ENCODE data around the gene RAI1. TPM values are rescaled to one million over a fixed set of nuclear protein-coding genes. Genes with fewer than 3 reads are reported as not detected.

Gene RAI1
- total RNA-seq, 2 donors from 2014 or later: 15.8 to 31.0 TPM

- Mint-ChIP-seq H3K27me3 (no peaks in the 10 kb centered on the region), H3K9me3 (no peaks in the 10 kb centered on the region), H3K36me3 (no peaks in the 10 kb centered on the region), H3K4me3 (peak overlapping the region; percentile 70), H3K27ac (peak overlapping the region; percentile 92 to 98), H3K4me1 (ENCODE audit: low read depth in 2 of 2) (peaks cover 33 to 40% of the 10 kb centered on the region in 2 donors)
- DNase-seq (ENCODE audit: low spot score): no peak
- no peak for ATAC-seq
These were observed 11.3 kb downstream of the RAI1 start for GRCh38 chr17:17692353-17693252.

GRCh38 chr17:17693253-17694168 is 12.3 kb downstream of the RAI1 start:
- peaks cover 36 to 43% of the 10 kb centered on the region in 2 donors for H3K4me1 Mint-ChIP-seq (ENCODE audit: low read depth in 2 of 2)
- DNase-seq (ENCODE audit: low spot score): no peak
- H3K36me3 Mint-ChIP-seq: no peaks in the 10 kb centered on the region

DNA sequence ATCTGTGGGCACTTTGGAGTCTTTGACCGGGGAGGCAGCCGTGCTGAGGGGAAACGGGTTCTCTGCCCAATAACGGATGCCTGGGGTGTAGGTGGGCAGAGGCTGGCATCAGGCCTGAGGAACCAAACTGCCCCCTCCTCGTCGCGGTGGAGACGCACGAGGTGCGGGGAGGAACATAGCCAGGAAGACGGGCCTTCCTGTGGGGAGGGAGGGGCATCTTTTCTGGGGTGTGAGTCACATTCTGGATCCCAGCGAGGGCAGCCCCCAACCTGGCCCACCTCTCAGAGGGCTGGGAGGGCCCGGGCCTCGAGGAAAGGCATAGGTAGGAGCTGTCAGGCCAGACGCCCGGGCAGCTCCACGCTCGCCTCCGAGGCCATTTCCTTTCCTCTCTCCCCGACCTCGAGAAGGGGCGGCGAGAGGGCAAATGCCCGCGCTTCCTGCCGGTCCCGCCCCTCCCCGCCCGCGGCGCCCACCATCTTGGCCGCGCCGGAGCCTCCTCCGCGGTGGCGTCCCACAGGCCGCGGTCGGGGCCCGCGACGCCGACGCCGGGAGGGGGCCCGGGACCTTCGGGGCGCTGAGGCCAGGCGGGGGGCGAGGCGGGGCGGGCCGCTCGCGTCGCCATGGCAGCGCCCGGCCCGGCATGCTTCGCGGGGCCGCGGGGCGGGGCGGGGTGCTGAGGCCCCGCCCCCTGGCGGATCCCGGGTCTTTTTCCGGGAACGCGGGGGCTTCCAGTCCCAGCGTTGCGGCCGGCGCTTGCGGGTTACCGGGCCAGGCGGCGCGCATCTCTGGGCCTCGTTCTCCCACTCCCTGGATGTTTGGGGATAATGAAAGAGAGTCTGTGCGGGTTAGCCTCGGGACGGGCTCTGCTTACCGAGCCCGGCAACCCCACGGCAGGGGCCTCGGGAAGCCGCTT is 13.2 kb downstream of the RAI1 start:
- H3K4me1 Mint-ChIP-seq (ENCODE audit: low read depth in 2 of 2): peaks cover 36 to 46% of the 10 kb centered on the region in 2 donors
- DNase-seq (ENCODE audit: low spot score) (peak; percentile 83), ATAC-seq (peak; percentile 88 to 91)
- H3K4me3 Mint-ChIP-seq: peak overlapping the region; percentile 91
- H3K9me3 Mint-ChIP-seq: no peaks in the 10 kb centered on the region
- peak overlapping the region; percentile 92 to 98 for H3K27ac Mint-ChIP-seq
- H3K36me3 Mint-ChIP-seq: no peaks in the 10 kb centered on the region
- H3K27me3 Mint-ChIP-seq: no peaks in the 10 kb centered on the region

More at GRCh38 chr17:17693253-17694168, 12.3 kb downstream of the RAI1 start:
- no peak for ATAC-seq
- peak overlapping the region; percentile 92 to 98 for H3K27ac Mint-ChIP-seq
- H3K27me3 Mint-ChIP-seq: no peaks in the 10 kb centered on the region
- H3K4me3 Mint-ChIP-seq: peak overlapping the region; percentile 70
- no peaks in the 10 kb centered on the region for H3K9me3 Mint-ChIP-seq

- Mint-ChIP-seq H3K36me3 (no peaks in the 10 kb centered on the region), H3K27me3 (no peaks in the 10 kb centered on the region), H3K9me3 (no peaks in the 10 kb centered on the region), H3K27ac (peak overlapping the region; percentile 92 to 98), H3K4me1 (ENCODE audit: low read depth in 2 of 2) (peaks cover 29 to 42% of the 10 kb centered on the region in 2 donors), H3K4me3 (peak overlapping the region; percentile 91)
- DNase-seq (ENCODE audit: low spot score) (no peak), ATAC-seq (no peak)
These were observed 14.8 kb downstream of the RAI1 start for GRCh38 chr17:17696085-17696484.

- no peaks in the 10 kb centered on the region for H3K9me3 Mint-ChIP-seq
- H3K4me3 Mint-ChIP-seq: no peak overlapping the region
- H3K27ac Mint-ChIP-seq: peak overlapping the region in 1 of 2 donors; percentile 98
- no peaks in the 10 kb centered on the region for H3K27me3 Mint-ChIP-seq
- ATAC-seq: no peak
- H3K36me3 Mint-ChIP-seq: no peaks in the 10 kb centered on the region
- DNase-seq (ENCODE audit: low spot score): no peak
- peaks cover 24 to 40% of the 10 kb centered on the region in 2 donors for H3K4me1 Mint-ChIP-seq (ENCODE audit: low read depth in 2 of 2)
These were observed 15.8 kb downstream of the RAI1 start for GRCh38 chr17:17696882-17697633.

GRCh38 chr17:17698371-17698770 is 17.1 kb downstream of the RAI1 start:
- no peaks in the 10 kb centered on the region for H3K36me3 Mint-ChIP-seq

GRCh38 chr17:17698869-17699351 is 17.7 kb downstream of the RAI1 start:
- DNase-seq (ENCODE audit: low spot score) (no peak), ATAC-seq (no peak)
- Mint-ChIP-seq H3K27me3 (no peaks in the 10 kb centered on the region), H3K9me3 (no peaks in the 10 kb centered on the region), H3K27ac (peak overlapping the region in 1 of 2 donors; percentile 73), H3K4me3 (no peak overlapping the region), H3K4me1 (ENCODE audit: low read depth in 2 of 2) (peaks cover 22 to 39% of the 10 kb centered on the region in 2 donors), H3K36me3 (no peaks in the 10 kb centered on the region)

More at GRCh38 chr17:17698371-17698770, 17.1 kb downstream of the RAI1 start:
- no peak for ATAC-seq
- Mint-ChIP-seq H3K4me3 (no peak overlapping the region), H3K27ac (peak overlapping the region in 1 of 2 donors; percentile 73), H3K9me3 (no peaks in the 10 kb centered on the region), H3K27me3 (no peaks in the 10 kb centered on the region), H3K4me1 (ENCODE audit: low read depth in 2 of 2) (peaks cover 24 to 38% of the 10 kb centered on the region in 2 donors)
- no peak for DNase-seq (ENCODE audit: low spot score)

GRCh38 chr17:17699491-17699890 is 18.2 kb downstream of the RAI1 start:
- Mint-ChIP-seq H3K4me3 (no peak overlapping the region), H3K4me1 (ENCODE audit: low read depth in 2 of 2) (peaks cover 18 to 37% of the 10 kb centered on the region in 2 donors), H3K36me3 (no peaks in the 10 kb centered on the region), H3K9me3 (no peaks in the 10 kb centered on the region), H3K27me3 (no peaks in the 10 kb centered on the region), H3K27ac (no peak overlapping the region)
- DNase-seq (ENCODE audit: low spot score) (no peak), ATAC-seq (no peak)

- no peaks in the 10 kb centered on the region for H3K27me3 Mint-ChIP-seq
- H3K9me3 Mint-ChIP-seq: no peaks in the 10 kb centered on the region
- peaks cover 15 to 36% of the 10 kb centered on the region in 2 donors for H3K4me1 Mint-ChIP-seq (ENCODE audit: low read depth in 2 of 2)
- H3K36me3 Mint-ChIP-seq: no peaks in the 10 kb centered on the region
- DNase-seq (ENCODE audit: low spot score) (no peak), ATAC-seq (no peak)
- no peak overlapping the region for H3K4me3 Mint-ChIP-seq
- H3K27ac Mint-ChIP-seq: peak overlapping the region in 1 of 2 donors; percentile 71
These were observed 19.2 kb downstream of the RAI1 start for GRCh38 chr17:17700251-17700969.

DNA sequence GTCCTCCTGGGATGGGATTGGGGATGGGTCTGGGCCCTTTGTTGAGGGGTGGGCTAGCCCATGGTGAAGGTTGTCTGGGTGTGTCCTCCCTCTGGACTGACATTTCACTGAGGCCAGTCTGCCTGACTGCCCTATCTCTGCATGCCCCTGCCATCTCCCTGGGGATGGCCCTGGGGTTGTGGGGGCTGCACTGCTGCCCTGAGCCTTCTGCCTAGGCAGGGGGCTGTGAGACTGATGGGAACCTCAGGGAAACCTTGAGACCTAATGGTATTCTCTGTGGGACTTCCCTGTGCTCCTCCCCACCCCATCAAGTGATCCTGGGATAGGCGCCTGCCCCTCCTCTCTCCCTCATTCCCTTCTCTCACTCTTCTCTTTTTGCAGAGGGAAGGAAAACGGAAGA is 19.9 kb downstream of the RAI1 start:
- no peak overlapping the region for H3K4me3 Mint-ChIP-seq
- ATAC-seq (no peak), DNase-seq (ENCODE audit: low spot score) (no peak)
- peaks cover 12 to 33% of the 10 kb centered on the region in 2 donors for H3K4me1 Mint-ChIP-seq (ENCODE audit: low read depth in 2 of 2)
- no peaks in the 10 kb centered on the region for H3K36me3 Mint-ChIP-seq
- H3K9me3 Mint-ChIP-seq: no peaks in the 10 kb centered on the region
- H3K27me3 Mint-ChIP-seq: no peaks in the 10 kb centered on the region
- H3K27ac Mint-ChIP-seq: peak overlapping the region in 1 of 2 donors; percentile 71

DNA sequence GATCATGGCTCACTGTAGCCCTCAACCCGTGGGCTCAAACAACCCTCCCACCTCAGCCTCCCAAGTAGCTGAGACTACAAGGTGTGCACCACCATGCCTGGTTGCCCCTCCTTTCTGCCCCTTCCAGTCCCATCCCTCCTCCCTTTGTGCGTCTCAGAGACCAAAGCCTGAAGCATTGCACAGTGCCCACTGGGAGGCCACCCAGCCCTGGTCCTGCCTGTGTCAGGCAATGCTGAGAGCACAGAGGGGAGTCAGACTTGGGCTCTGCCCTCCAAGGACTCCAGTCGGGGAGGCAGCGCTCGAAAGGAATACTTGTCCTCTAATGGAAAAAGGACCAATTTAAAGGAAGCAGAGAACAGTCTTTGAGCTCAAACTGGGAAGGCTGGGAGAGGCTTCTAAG is 20.4 kb downstream of the RAI1 start:
- no peak for DNase-seq (ENCODE audit: low spot score)
- Mint-ChIP-seq H3K4me3 (no peak overlapping the region), H3K36me3 (no peaks in the 10 kb centered on the region), H3K9me3 (no peaks in the 10 kb centered on the region), H3K4me1 (ENCODE audit: low read depth in 2 of 2) (peaks cover 12 to 37% of the 10 kb centered on the region in 2 donors), H3K27ac (peak overlapping the region in 1 of 2 donors; percentile 71), H3K27me3 (no peaks in the 10 kb centered on the region)
- no peak for ATAC-seq
